MM.1S (cell line): Measurements from ENCODE around the gene ARMC2.

Experiments used
- EZH2 ChIP-seq: fragments of 300-600 bp; sonication (generic); optimal IDR thresholded peaks from 2 replicates; pipeline ENCODE3; 2017; ENCODE audit warnings: low read depth, mild to moderate bottlenecking, antibody characterized with exemption, low read length, mixed read lengths
- EZH2phosphoT487 ChIP-seq: fragments of 300-600 bp; sonication (generic); IDR thresholded peaks from 2 replicates; pipeline ENCODE4 v1.6.1; 2018; ENCODE audit warnings: antibody characterized with exemption, low read length
- TF ChIP-seq, protein P1 (sequence below): fragments of 300-600 bp; sonication (generic); IDR thresholded peaks from 2 replicates; pipeline ENCODE4 v1.5.1; 2016; ENCODE audit warnings: antibody characterized with exemption, low read length, mixed read lengths

DNA sequence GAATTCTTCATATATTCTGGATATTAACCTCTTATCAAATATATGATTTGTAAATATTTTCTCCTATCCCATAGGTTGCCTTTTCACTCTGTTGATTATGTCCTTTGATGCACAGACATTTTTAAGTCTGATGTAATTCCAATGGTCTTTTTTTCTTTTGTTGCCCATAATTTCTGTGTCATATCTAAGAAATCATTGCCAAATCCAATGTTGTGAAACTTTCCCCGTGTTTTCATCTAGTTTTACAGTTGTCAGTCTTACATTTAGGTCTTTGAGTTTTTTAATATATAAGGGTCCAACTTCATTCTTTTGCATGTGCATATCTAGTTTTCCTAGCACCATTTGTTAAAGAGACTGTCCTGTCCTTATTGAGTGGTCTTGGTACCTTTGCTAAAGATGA is 134.9 kb downstream of the ARMC2 start:
- TF ChIP-seq, protein P1, sequence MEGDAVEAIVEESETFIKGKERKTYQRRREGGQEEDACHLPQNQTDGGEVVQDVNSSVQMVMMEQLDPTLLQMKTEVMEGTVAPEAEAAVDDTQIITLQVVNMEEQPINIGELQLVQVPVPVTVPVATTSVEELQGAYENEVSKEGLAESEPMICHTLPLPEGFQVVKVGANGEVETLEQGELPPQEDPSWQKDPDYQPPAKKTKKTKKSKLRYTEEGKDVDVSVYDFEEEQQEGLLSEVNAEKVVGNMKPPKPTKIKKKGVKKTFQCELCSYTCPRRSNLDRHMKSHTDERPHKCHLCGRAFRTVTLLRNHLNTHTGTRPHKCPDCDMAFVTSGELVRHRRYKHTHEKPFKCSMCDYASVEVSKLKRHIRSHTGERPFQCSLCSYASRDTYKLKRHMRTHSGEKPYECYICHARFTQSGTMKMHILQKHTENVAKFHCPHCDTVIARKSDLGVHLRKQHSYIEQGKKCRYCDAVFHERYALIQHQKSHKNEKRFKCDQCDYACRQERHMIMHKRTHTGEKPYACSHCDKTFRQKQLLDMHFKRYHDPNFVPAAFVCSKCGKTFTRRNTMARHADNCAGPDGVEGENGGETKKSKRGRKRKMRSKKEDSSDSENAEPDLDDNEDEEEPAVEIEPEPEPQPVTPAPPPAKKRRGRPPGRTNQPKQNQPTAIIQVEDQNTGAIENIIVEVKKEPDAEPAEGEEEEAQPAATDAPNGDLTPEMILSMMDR: no peak
- TF ChIP-seq EZH2: no peak
- no peak for TF ChIP-seq EZH2phosphoT487
